HG03432 (cell line): ENCODE results near the gene USP24.
"Not testable (repeated sequence)": the region's sequence is repeated elsewhere in the genome, so short reads cannot be mapped to it uniquely, and the experiment has no call there.

ENCODE experiments used
- ATAC-seq: cut with Tn5 transposase; IDR thresholded peaks from one replicate; pipeline ENCODE4 v1.9.1; 2021; ENCODE audit warnings: mild to moderate bottlenecking, moderate library complexity; ENCODE audit not compliant: unreplicated experiment

The USP24 gene

DNA sequence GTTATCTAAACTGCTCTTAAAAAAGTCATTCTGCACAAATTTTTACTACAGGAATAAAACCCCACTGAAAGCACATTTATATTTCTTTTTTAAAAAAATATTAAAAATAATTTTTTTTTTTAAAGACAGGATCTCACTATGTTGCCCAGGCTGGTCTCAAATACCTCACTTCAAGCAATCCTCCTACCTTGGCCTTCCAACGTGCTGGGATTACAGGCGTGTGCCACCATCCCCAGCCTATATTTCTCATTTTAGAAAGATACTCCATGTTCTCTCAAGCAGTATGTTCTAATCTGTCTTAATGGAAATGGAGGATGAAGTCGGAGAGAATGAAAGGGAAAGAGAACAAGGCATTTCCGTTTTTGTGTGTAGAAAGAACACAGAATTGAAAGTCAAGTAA lies 17.1 kb downstream of the USP24 start:
- no peak for ATAC-seq

DNA sequence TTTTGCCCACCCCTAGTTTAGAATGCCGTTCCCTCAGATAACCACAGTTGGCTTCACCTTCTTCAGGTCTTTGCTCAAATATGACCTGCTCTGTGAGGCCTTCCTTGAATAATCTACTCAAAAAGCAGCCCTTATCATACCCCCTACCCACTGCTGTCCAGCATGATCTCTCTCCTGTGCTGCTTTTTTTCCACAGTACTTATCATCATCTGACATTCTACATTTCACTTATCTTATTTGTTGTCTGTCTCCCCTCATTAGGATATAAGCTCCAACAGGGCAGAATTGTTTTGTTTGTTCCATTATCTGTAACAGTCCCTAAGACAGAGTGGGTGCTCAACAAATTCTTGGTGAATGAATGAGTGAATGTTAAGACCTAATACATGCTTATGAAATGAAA lies 18.1 kb downstream of the USP24 start:
- no peak for ATAC-seq

DNA sequence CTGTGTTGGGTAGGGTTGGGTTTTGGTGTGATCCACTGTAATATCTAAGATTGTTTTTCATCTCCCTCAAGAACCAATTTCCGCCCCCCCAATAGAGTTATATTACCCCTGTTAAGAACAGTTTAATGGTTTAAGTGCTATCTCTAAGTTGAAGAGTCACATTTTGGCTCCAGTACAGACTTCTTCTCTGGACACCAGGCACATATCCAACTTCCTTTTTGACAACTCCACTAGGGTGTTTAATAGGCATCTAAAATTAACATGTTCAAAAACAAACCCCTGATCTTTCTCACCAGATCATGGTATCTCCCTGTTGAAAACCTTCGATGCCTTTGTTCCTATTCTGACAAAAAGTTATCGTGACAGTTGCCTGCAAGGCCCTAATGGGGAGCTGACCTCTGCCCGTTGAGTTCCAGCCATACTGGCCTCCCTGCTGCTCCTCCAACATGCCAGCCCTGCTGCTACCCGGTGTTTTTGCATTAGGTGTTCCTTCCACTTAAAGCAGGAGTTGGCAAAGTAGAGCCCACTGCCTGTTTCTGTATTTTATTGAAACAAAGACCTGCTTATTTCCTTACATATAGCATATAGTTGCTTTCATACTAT lies 18.6 kb downstream of the USP24 start:
- ATAC-seq: no peak

DNA sequence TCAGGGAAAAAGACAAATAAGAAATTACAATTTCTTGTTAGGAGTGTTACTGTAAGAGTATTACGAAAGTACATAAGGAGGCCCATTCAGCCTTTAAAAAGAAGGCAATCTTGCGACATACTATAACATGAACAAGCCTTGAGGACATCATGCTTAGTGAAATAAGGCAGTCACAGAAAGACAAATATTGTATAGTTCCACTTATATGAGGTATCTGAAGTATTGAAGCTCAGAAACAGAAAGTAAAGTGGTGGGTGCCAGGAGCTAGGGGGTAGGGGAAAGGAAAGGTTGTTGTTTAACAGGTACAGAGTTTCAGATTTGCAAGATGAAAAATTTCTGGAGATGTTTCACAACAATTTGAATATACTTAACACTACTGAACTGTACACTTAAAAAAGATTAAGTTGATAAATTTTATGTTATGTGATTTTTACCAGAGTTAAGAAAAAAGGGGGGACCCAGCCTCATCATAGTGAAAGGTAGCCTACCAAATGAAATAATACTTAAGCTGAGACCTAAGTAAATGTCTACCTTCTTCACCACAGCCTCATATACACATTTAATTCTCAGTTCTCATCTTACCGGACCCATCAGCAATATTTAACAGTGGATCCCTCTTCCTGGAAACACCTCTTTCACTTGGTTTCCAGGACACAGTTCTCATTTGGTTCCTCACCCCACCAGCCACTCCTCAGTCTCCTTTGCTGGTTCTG lies 19.5 kb downstream of the USP24 start:
- ATAC-seq: peak; percentile 68

DNA sequence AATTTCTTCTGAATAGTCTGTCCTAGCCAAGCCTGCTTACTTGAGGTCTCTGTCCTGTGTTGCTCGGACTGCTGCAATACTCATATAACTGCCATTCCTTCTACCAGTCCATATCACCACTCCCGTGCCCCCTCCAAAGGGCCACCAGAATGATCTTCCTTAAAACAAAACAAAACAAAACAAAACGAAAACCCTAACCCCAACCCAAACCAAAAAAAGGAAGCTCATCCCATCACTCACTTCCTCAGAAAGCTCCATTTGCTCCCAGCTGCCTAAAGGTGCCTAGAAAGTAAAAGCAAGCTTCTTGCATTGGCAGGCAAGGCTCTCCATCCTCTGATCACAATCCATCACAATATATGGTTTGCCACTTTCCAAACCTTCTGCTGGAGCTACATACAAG lies 20.3 kb downstream of the USP24 start:
- ATAC-seq: no peak

DNA sequence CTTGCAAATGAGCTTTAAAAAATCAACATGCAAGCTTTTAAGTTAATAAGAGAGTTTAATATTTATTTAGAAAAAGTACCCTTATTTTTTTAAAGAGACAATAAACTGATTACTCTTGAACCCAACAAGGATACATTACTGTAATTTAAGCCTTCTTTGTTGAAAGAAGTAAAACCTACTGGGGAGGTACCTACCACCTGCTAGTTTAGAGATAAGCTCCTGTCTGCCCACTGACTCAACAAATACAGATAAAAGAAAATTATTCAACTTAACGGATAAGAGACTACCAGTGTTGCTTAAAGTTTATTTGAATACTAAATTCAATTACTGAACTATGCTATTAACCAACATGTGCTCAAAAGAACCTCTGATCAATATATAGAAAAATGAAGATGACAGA lies 23.1 kb downstream of the USP24 start:
- no peak for ATAC-seq

DNA sequence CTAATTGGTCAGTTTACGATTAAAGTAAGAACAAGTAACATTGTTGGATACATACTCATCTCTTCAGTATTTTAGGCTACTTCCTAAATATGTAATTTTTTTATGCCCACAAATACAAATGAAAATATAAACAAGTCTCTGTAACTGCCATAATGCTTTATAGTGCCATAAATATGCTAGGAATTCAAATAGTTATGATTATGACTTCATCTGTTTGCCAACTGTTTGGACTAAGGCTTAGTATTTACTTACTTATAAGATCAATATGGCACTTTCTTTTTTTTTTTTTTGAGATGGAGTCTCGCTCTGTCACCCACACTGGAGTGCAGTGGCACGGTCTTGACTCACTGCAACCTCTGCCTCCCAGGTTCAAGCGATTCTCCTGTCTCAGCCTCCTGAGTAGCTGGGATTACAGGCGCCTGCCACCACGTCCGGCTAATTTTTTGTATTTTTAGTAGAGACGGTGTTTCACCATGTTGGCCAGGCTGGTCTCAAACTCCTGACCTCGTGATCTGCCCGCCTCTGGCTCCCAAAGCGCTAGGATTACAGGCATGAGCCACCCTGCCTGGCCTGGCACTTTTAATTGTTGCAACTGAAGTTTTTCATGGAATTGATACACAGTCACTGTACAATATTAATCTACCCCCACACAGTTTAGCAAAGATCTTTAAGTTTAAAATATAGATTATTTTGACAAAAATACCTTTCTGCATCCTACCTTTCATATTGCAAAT lies 23.8 kb downstream of the USP24 start:
- ATAC-seq: not testable (repeated sequence)

DNA sequence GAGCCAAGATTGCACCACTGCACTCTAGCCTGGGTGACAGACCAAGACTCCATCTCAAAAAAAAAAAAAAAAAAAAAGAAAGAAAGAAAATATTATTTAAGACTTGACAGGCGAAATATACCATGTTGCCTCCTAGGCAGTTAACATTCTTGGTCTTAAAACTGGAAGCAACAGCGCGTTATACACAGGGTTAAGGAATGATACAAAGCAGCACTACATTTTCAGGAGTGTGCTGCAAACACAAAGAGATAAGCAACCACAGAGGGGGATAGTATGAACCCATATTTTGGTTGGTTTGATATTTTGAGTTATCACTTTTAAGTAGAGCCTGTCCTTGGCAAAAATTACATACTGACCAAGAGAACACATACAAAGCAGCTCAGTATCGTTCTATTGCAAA lies 25.1 kb downstream of the USP24 start:
- ATAC-seq: no peak

DNA sequence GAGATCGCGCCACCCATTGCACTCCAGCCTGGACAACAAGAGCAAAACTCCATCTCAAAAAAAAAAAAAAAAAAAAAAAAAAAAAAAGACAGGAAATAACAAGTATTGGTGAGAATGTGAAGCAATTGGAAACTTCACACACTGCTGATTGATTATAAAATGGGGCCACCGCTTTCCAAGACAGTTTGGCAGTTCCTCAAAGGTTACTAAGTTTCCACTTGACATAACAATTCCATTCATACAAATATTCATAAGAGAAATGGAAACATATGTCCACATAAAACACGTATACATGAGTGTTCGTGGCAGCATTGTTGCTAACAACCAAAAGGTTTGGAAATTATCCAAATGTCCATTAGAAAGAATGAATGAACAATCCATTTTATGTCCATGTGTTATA lies 26.3 kb downstream of the USP24 start:
- ATAC-seq: no peak

DNA sequence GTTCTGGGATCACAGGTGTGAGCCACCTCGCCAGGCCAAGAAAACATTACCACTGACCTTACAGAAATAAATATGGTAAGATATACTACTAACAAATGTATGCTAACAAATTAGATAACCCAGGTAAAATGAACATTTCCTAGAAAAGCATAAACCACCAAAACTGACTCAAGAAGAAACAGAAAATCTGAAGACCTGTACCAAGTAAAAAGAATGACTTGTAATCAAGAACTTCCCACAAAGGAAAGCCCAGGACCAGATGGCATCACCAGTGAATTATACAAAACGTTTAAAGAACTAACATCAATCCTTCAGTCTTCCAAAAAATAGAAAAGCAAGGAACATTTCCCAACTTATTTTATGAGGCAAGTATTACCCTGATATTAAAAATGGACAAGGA lies 29.3 kb downstream of the USP24 start:
- ATAC-seq: no peak

DNA sequence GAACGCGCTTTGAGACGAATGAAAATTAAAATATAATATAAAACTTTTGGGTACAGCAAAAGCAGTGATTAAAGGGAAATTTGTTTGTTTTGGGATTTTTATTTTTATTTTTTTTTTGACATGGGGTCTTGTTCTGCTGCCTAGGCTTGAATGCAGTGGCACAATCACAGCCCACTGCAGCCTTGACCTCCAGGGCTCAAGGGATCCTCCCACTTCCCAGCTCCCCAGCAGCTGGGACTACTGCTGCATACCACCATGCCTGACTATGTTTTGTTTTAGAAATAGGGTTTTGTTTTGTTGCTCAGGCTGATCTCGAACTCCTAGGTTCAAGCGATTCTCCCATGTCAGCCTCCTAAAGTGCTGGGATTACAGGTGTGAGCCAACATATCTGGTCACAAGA lies 30.3 kb downstream of the USP24 start:
- ATAC-seq: no peak

DNA sequence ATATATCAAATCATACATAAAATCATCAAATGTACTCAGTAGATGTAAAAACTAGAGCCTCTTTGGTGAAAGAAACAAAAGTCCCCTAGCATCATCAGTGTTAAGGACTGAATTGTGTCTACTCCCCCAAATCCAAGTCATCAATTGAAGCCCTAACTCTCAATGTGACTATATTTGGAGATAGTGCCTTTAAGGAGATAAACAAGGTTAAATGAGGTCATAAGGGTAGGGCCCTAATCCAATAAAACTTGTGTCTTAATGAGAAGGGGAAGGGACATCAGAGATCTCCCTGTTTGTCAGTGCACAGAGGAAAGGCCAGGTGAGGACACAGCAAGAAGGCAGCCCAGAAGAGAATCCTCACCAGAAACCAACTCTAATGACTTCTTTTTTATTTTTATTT lies 33.5 kb downstream of the USP24 start:
- ATAC-seq: no peak

DNA sequence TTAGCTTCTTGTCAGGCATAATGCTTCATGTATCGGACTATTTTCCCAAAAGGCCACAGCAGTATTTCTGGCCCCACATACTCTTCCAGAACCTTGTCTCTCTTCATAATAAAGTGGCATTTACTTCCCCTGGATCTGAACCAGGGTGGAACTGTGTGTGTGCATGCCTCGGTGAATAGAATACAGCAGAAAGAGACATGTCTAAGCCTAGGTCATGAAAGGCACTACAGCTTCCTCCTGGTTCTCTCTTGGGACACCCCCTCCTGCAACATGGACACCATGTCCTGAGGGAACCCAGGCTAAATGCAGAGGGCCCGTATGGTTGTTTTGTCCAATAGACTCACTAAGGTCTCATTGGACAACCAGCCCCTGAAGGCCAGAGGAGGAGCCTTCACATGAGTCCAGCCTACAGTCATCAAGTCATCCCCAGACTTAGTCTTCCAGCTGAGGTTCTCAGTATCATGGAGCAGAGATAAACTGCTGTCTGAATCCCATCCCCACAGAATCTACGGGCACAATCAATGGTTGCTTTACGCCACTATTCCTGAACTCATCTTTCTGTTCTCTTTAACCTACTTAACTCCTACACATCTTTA lies 35.0 kb downstream of the USP24 start:
- ATAC-seq: no peak

DNA sequence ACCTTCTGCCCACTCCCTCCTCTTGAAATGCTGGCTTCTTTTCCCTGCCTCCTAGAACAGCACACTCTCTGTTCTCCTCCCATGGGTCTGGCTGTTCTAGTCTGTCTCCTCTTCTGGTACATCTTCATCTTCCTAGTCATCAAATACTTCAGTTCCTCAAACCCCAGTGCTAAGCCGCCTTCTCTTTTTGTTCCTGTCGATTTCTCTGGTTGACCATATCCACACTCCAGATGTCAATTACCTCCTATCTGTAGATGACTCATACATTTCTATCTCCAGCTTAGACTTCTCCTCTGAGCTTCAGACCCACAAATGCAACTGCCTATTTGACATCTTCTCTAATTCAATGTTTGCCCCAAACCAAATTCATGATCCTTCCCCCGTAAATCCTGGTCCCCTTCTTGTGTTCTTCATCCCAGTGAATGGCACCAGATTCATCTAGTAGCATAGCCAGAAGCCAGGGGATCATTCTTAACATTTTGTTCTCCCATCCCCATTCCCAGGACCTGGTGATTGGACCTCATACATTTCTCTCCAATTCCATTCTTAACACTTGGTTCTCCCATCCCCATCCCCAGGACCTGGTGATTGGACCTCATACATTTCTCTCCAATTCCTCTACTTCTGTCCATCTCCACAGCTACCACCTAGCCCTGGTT lies 35.9 kb downstream of the USP24 start:
- no peak for ATAC-seq

DNA sequence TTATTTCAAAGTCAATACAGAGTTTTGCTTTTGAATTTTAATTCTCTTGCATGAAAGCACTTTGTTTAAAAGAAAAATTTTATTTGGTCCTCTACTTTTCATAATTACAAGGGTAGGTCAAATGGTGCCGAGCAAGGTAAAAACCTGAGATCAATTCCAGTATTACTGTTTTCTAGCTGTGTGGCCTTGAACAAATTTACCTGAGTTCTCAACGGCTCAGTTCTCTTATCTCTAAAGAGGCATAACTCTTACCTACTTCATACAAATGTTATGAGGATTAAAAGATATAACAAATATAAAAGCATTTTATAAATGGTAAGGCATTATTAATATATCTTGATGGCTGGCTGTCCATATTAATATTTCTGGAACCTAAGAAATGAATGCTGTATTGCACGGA lies 42.5 kb downstream of the USP24 start:
- ATAC-seq: no peak

DNA sequence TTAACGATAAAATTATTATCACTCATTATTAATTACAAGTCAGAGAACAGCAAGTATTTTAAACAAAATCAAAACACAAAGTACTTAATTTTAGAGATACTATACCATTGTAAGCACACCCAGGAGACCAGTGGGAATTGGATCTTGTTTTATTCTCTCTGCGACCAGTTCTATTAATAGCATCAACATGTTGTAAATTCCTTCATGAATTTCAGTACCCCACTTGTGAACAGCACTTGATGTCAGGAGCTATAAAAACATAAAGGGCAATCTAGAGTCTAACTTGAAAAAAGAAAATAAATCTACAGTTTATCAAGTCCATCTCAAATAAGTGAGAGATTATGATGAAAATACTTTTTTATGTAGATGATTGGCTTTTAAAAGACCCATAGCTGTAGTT lies 42.9 kb downstream of the USP24 start:
- no peak for ATAC-seq

DNA sequence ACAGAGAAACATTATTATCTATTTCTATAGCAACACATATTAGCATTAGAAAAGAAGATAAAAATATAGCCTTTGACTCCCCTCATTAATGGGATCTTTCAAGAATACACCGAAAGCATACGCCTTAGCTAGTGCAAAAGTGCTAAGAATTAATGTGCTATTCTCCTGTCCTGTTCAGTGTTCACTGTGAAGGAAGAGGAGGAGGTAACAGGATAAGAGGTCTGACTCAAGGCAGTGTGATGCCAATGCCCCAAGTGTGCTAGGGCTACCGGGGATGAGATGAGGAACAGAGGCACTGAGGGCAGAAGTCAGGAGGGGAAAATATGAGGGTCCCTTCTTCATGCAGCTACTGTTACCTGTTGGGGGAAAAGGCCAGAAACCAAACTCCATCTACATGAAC lies 43.5 kb downstream of the USP24 start:
- ATAC-seq: no peak

DNA sequence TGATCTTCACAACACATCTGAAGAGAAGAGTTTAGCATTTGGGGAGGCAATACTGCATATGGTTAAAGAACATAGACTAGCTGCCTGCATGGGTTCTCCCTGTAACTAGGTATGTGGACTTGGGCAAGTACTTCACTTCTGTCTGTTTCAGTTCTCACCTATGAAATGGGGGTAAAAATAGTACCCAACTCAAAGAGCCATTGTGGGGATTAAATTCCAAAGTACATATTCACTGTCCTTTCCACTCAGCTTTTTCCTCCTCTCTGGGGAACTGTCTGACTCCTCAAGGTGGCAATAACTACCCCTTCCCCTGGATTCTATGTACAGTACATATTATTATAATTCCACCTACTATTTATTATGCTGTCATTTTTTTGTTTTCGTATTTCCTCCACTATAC lies 44.7 kb downstream of the USP24 start:
- ATAC-seq: no peak

DNA sequence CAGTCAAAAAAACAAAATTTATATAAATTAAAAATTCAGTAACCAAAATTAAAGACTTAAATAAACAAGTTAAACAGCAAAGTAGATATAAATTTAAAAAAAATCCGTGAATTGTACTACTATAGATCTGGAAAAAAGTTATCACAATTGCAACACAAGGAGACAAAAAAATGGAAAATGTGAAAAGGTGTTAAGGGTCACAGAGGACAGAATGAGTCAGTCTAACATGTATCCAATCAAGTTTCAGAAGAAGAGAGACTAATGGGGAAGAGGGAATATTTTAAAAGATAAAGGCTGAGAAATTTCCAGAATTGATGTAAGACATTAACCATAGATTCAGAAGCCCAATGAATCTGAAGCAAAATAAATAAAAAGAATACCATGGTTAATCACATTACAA lies 46.0 kb downstream of the USP24 start:
- ATAC-seq: no peak

DNA sequence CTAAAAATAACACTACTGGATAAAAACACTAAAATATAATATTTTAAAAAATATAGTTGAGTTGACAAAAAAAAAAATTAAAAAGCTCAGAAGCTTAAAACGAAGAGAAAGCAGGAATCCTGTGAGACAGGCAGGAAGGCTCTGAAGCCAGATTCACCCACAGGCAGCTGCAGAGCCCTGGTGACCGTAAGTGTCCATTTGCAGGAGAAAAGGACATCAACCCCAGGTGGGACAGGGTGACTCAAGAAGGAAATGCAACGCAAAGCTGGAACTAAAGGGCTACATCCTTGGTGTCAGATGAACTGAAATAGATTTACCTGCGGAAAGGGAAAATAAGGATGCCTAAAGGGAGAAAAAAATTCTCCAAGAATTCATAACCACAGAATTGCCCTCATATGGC lies 46.8 kb downstream of the USP24 start:
- no peak for ATAC-seq

DNA sequence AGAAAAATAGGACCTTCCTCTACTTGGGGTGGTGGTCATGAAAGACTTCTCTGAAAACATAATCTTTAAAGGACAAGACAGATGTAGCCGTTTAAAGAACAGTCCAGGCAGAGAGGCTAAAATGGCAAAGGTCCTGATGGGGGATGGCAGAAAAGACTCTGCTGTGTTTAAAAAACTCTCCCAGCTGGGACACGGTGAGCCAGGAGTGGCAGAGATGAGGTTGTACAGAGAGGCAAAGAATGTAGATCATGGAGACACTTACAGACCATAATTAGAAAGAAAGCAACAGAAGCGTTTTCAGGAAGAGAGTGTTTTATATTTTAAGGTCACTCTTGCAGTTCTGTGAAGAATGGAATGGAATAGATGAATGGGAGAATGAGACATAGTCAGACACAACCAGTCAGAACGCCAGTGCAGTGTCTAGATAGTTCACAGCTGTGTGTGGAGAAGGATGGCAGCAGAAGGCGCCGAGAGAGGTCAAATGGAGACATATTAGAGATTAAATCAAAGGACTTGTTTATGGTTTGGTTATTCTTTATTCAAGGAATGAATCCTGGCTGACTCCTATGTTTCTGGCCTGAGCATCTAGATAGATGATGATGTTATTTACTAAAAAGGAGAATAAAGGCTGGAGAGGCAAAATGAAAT lies 47.8 kb downstream of the USP24 start:
- no peak for ATAC-seq
